Inflammatory macrophage treated with lipopolysaccharide for 1 hour (primary cell): ENCODE results near the gene XXYLT1.

Experiments used
- DNase-seq, 2 donors: peaks; one replicate each; pipeline ENCODE4 v3.0.0-alpha.2; 2020 to 2022

XXYLT1 gene

GRCh38 chr3:195073866-195074860 lies 196.8 kb downstream of the XXYLT1 start:
- DNase-seq: no peak

- no peak for DNase-seq
Observed at GRCh38 chr3:195072916-195073564, 197.9 kb downstream of the XXYLT1 start.

GRCh38 chr3:195071916-195072820 lies 198.8 kb downstream of the XXYLT1 start:
- no peak for DNase-seq

GRCh38 chr3:195071011-195071728 lies 199.8 kb downstream of the XXYLT1 start:
- DNase-seq: no peak

GRCh38 chr3:195070336-195070735 lies 200.6 kb downstream of the XXYLT1 start:
- DNase-seq: no peak

- no peak for DNase-seq
Observed at GRCh38 chr3:195069501-195070251, 201.3 kb downstream of the XXYLT1 start.

- no peak for DNase-seq
Observed at GRCh38 chr3:195068084-195069080, 202.6 kb downstream of the XXYLT1 start.

- DNase-seq: no peak
Observed at GRCh38 chr3:195066441-195066841, 204.5 kb downstream of the XXYLT1 start.

GRCh38 chr3:195065864-195066185 lies 205.1 kb downstream of the XXYLT1 start:
- DNase-seq: no peak

GRCh38 chr3:195065142-195065863 lies 205.7 kb downstream of the XXYLT1 start:
- no peak for DNase-seq

- DNase-seq: no peak
Observed at GRCh38 chr3:195064300-195064931, 206.5 kb downstream of the XXYLT1 start.

- DNase-seq: no peak
Observed at GRCh38 chr3:195063581-195064193, 207.3 kb downstream of the XXYLT1 start.

- no peak for DNase-seq
Observed at GRCh38 chr3:195062866-195063540, 208.0 kb downstream of the XXYLT1 start.

- no peak for DNase-seq
Observed at GRCh38 chr3:195061756-195062655, 209.0 kb downstream of the XXYLT1 start.

- DNase-seq: no peak
Observed at GRCh38 chr3:195060531-195061291, 210.2 kb downstream of the XXYLT1 start.

GRCh38 chr3:195060217-195060481 lies 210.8 kb downstream of the XXYLT1 start:
- DNase-seq: no peak
